ENCODE results near the gene TEX38.
"Not testable (repeated sequence)": the region's sequence is repeated elsewhere in the genome, so short reads cannot be mapped to it uniquely, and the experiment has no call there.

The TEX38 gene

DNA sequence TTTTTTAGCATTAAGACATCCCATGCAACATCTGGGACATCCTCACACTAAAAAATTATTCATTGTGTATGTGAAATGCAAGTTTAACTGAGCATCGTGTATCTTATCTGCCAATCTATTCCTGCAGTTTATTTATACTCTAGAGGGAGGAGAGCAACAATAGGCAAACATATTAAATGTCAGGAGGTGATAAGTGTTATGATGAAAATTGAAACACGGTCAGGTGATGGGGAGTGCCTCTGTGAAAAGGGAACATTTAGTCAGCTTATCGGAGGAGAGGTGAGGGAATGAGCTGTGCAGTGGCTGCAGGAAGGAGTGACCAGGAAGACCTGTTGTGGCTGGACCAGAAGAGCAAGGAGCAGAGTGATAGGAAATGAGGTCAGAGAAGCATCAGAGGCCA, 48.0 kb downstream of the TEX38 start:
- no peaks in the 10 kb centered on the region for H3K9me3 ChIP-seq (ENCODE audit: insufficient read depth, low read length)
- H3K27ac ChIP-seq (ENCODE audit: low read length), result no peak overlapping the region
- peaks cover 4% of the 10 kb centered on the region for H3K36me3 ChIP-seq (replicated peaks; ENCODE audit: low read depth, low read length)
- H3K9ac ChIP-seq (ENCODE audit: low read length), result peak overlapping the region; percentile 57
- peaks cover 4% of the 10 kb centered on the region; the same call in 1 of the 2 replicates for H4K20me1 ChIP-seq (ENCODE audit: insufficient read depth, low read length)
- peak overlapping the region; percentile 75 for H3K4me2 ChIP-seq (ENCODE audit: low read length)
- peak overlapping the region; percentile 84 for H3K4me3 ChIP-seq (ENCODE audit: low read length)
- H3K4me1 ChIP-seq (ENCODE audit: low read length), result peaks cover 19% of the 10 kb centered on the region
- peaks cover 21% of the 10 kb centered on the region for H3K79me2 ChIP-seq (ENCODE audit: low read length)
- H3K27me3 ChIP-seq (ENCODE audit: low read depth, low read length), result no peaks in the 10 kb centered on the region
- TF ChIP-seq EZH2phosphoT487 (IDR thresholded peaks at IDR 0.05; ENCODE audit: low read depth) (no peak), CTCF (IDR thresholded peaks at IDR 0.05; ENCODE audit: low read depth, low read length) (no peak)
- H2AFZ ChIP-seq (ENCODE audit: low read depth, low read length), result peak overlapping the region; percentile 55

- H3K27me3 ChIP-seq (ENCODE audit: low read depth, low read length); H2AFZ ChIP-seq (ENCODE audit: low read depth, low read length); H3K9ac ChIP-seq (ENCODE audit: low read length); H3K4me2 ChIP-seq (ENCODE audit: low read length); H3K4me3 ChIP-seq (ENCODE audit: low read length); H3K36me3 ChIP-seq (replicated peaks; ENCODE audit: low read depth, low read length); H3K27ac ChIP-seq (ENCODE audit: low read length); H3K9me3 ChIP-seq (ENCODE audit: insufficient read depth, low read length); H4K20me1 ChIP-seq (ENCODE audit: insufficient read depth, low read length): not testable (repeated sequence)
- peaks cover 21% of the 10 kb centered on the region for H3K79me2 ChIP-seq (ENCODE audit: low read length)
- H3K4me1 ChIP-seq (ENCODE audit: low read length), result peaks cover 21% of the 10 kb centered on the region
Observed at GRCh38 chr1:46720319-46720718, 48.7 kb downstream of the TEX38 start.

GRCh38 chr1:46721204-46721603, 49.5 kb downstream of the TEX38 start:
- Histone ChIP-seq H4K20me1 (ENCODE audit: insufficient read depth, low read length) (peaks cover 4% of the 10 kb centered on the region; the same call in 1 of the 2 replicates), H3K4me1 (ENCODE audit: low read length) (peaks cover 21% of the 10 kb centered on the region), H3K27me3 (ENCODE audit: low read depth, low read length) (no peaks in the 10 kb centered on the region), H2AFZ (ENCODE audit: low read depth, low read length) (no peak overlapping the region), H3K79me2 (ENCODE audit: low read length) (peaks cover 21% of the 10 kb centered on the region), H3K27ac (ENCODE audit: low read length) (no peak overlapping the region), H3K4me2 (ENCODE audit: low read length) (no peak overlapping the region), H3K9me3 (ENCODE audit: insufficient read depth, low read length) (no peaks in the 10 kb centered on the region), H3K4me3 (ENCODE audit: low read length) (no peak overlapping the region), H3K9ac (ENCODE audit: low read length) (no peak overlapping the region), H3K36me3 (replicated peaks; ENCODE audit: low read depth, low read length) (peaks cover 4% of the 10 kb centered on the region)
- TF ChIP-seq CTCF (IDR thresholded peaks at IDR 0.05; ENCODE audit: low read depth, low read length) (no peak), EZH2phosphoT487 (IDR thresholded peaks at IDR 0.05; ENCODE audit: low read depth) (no peak)

- peaks cover 21% of the 10 kb centered on the region for H3K4me1 ChIP-seq (ENCODE audit: low read length)
- H3K27me3 ChIP-seq (ENCODE audit: low read depth, low read length), result no peaks in the 10 kb centered on the region
- H3K79me2 ChIP-seq (ENCODE audit: low read length), result peaks cover 21% of the 10 kb centered on the region
- no peak overlapping the region for H3K4me3 ChIP-seq (ENCODE audit: low read length)
- no peak overlapping the region for H3K4me2 ChIP-seq (ENCODE audit: low read length)
- H3K9me3 ChIP-seq (ENCODE audit: insufficient read depth, low read length), result no peaks in the 10 kb centered on the region
- TF ChIP-seq CTCF (IDR thresholded peaks at IDR 0.05; ENCODE audit: low read depth, low read length) (no peak), EZH2phosphoT487 (IDR thresholded peaks at IDR 0.05; ENCODE audit: low read depth) (no peak)
- no peak overlapping the region for H2AFZ ChIP-seq (ENCODE audit: low read depth, low read length)
- H3K9ac ChIP-seq (ENCODE audit: low read length), result no peak overlapping the region
- H4K20me1 ChIP-seq (ENCODE audit: insufficient read depth, low read length), result peaks cover 4% of the 10 kb centered on the region; the same call in 1 of the 2 replicates
- H3K27ac ChIP-seq (ENCODE audit: low read length), result no peak overlapping the region
- peaks cover 4% of the 10 kb centered on the region for H3K36me3 ChIP-seq (replicated peaks; ENCODE audit: low read depth, low read length)
Observed at GRCh38 chr1:46721686-46722205, 50.1 kb downstream of the TEX38 start.
